Prostate gland (tissue), 2 donors: Measurements from ENCODE around the gene KIF17. TPM values are rescaled to one million over a fixed set of nuclear protein-coding genes. Genes with fewer than 3 reads are reported as not detected.

Experiments
- DNase-seq: peaks from one replicate; pipeline ENCODE4 v3.0.0-alpha.2; 2019; ENCODE audit warnings: low spot score
- H3K27ac ChIP-seq, 2 donors: fragments of 200-600 bp; sonication (generic); 2 replicates each; pipeline ENCODE4 v1.5.1; 2017 to 2019
- H3K27me3 ChIP-seq: fragments of 200-600 bp; sonication (generic); replicated peaks from 2 replicates; pipeline ENCODE4 v1.5.1; 2019; ENCODE audit not compliant: insufficient read depth
- H3K36me3 ChIP-seq, 2 donors: fragments of 200-600 bp; sonication (generic); 1 replicate in 1 of 2; 2 replicates in 1 of 2; pipeline versions ENCODE4 v1.5.1 to v1.8.1; 2017 to 2019
- H3K4me1 ChIP-seq: fragments of 200-600 bp; sonication (generic); replicated peaks from 2 replicates; pipeline ENCODE4 v1.5.1; 2019
- H3K4me3 ChIP-seq, 2 donors: fragments of 200-600 bp; sonication (generic); 2 replicates each; pipeline ENCODE4 v1.5.1; 2017 to 2019
- H3K9me3 ChIP-seq: fragments of 200-600 bp; sonication (generic); 2 replicates; pipeline ENCODE4 v1.5.1; 2017
- CTCF ChIP-seq, 4 experiments: fragments of 200-600 bp in 2 of 4; fragments of 450-650 bp in 2 of 4; sonication (generic) in 2 of 4; IDR thresholded peaks; 1 replicate in 3 of 4; 2 replicates in 1 of 4; pipeline ENCODE4 v1.5.1; 2016 to 2019; ENCODE audit warnings: antibody characterized with exemption in 4 of 4, mild to moderate bottlenecking in 2 of 4, moderate library complexity in 2 of 4
- POLR2A ChIP-seq: fragments of 450-650 bp; IDR thresholded peaks from one replicate; pipeline ENCODE4 v1.6.1; 2016; ENCODE audit warnings: antibody characterized with exemption, mild to moderate bottlenecking
- POLR2AphosphoS5 ChIP-seq: sonication (generic); formaldehyde crosslinking; IDR thresholded peaks from one replicate; pipeline ENCODE4 v1.6.1; 2017; ENCODE audit warnings: antibody characterized with exemption
- WGBS: methylation state at CpG from one replicate; pipeline ENCODE4 v1.1.5; 2018; 5-methylcytosine and 5-hydroxymethylcytosine counted together
- intact Hi-C: fragments of 100-400 bp; cut with DNase I; formaldehyde crosslinking; loops from one replicate; pipeline ENCODE4 v1.14.2; 2022
- total RNA-seq, 2 donors: library from RNA; depleted of rRNA; stranded (reverse); fragments of >200 nt; gene quantifications; one replicate each; pipeline ENCODE4 v1.1.0, GENCODE V29; 2016

Gene KIF17
- total RNA-seq, 2 donors from 2014 or later: 1.6 to 12.6 TPM

GRCh38 chr1:20715406-20715805, 2.4 kb downstream of the KIF17 start:
- intact Hi-C loops: no loop called here
- no peaks in the 10 kb centered on the region for H3K4me1 ChIP-seq
- TF ChIP-seq CTCF (IDR thresholded peaks at IDR 0.05) (no peak), POLR2A (no peak), POLR2AphosphoS5 (no peak)
- H3K27ac ChIP-seq: no peak overlapping the region
- WGBS: 95% methylated on average over 15 of the region's 15 CpGs
- H3K9me3 ChIP-seq: no peaks in the 10 kb centered on the region
- H3K4me3 ChIP-seq: no peak overlapping the region
- H3K27me3 ChIP-seq: no peaks in the 10 kb centered on the region
- H3K36me3 ChIP-seq: no peaks in the 10 kb centered on the region
- no peak for DNase-seq

- H3K27me3 ChIP-seq: no peaks in the 10 kb centered on the region
- intact Hi-C loops: no loop called here
- no peaks in the 10 kb centered on the region for H3K36me3 ChIP-seq
- no peak for TF ChIP-seq CTCF (IDR thresholded peaks at IDR 0.05)
- no peak for TF ChIP-seq POLR2A
- no peak for TF ChIP-seq POLR2AphosphoS5
- H3K4me1 ChIP-seq: no peaks in the 10 kb centered on the region
- H3K27ac ChIP-seq: no peak overlapping the region
- H3K9me3 ChIP-seq: no peaks in the 10 kb centered on the region
- no peak overlapping the region for H3K4me3 ChIP-seq
- no peak for DNase-seq
- WGBS: 94% methylated on average over 6 of the region's 6 CpGs
Measured at GRCh38 chr1:20713440-20713839, 4.4 kb downstream of the KIF17 start.

GRCh38 chr1:20712215-20712577, 5.6 kb downstream of the KIF17 start:
- no peak for TF ChIP-seq POLR2AphosphoS5
- no peak for TF ChIP-seq POLR2A
- TF ChIP-seq CTCF (IDR thresholded peaks at IDR 0.05): no peak
- H3K36me3 ChIP-seq: no peaks in the 10 kb centered on the region
- H3K4me3 ChIP-seq: no peak overlapping the region
- H3K27me3 ChIP-seq: no peaks in the 10 kb centered on the region
- H3K9me3 ChIP-seq: no peaks in the 10 kb centered on the region
- intact Hi-C loops: no loop called here
- H3K4me1 ChIP-seq: no peaks in the 10 kb centered on the region
- WGBS: 92% methylated on average over 6 of the region's 6 CpGs
- no peak for DNase-seq
- H3K27ac ChIP-seq: no peak overlapping the region

- H3K36me3 ChIP-seq: no peaks in the 10 kb centered on the region
- no peaks in the 10 kb centered on the region for H3K4me1 ChIP-seq
- TF ChIP-seq POLR2A: no peak
- TF ChIP-seq CTCF (IDR thresholded peaks at IDR 0.05): no peak
- TF ChIP-seq POLR2AphosphoS5: no peak
- H3K4me3 ChIP-seq: no peak overlapping the region
- H3K27ac ChIP-seq: no peak overlapping the region
- H3K27me3 ChIP-seq: no peaks in the 10 kb centered on the region
- intact Hi-C loops: no loop called here
- no peaks in the 10 kb centered on the region for H3K9me3 ChIP-seq
- no peak for DNase-seq
- 83% methylated on average over 28 of the region's 29 CpGs for WGBS
Measured at GRCh38 chr1:20711285-20712214, 6.3 kb downstream of the KIF17 start.
